Transverse colon (tissue), 4 donors: ENCODE data around the gene ENOPH1. TPM values are rescaled to one million over a fixed set of nuclear protein-coding genes. Genes with fewer than 3 reads are reported as not detected.

Source experiments
- DNase-seq: peaks from one replicate; pipeline ENCODE4 v3.0.0-alpha.2; 2019
- H3K27ac ChIP-seq, 4 donors: fragments of 200-600 bp; sonication (generic); 2 replicates each; pipeline ENCODE4 v1.5.1; 2016 to 2018; ENCODE audit warnings: inconsistent platforms in 4 of 4
- H3K27me3 ChIP-seq: fragments of 200-600 bp; sonication (generic); 2 replicates; pipeline ENCODE4 v1.5.1; 2017; ENCODE audit warnings: inconsistent platforms
- H3K36me3 ChIP-seq, 4 donors: fragments of 200-600 bp; sonication (generic); 2 replicates each; pipeline ENCODE4 v1.5.1; 2017 to 2019; ENCODE audit warnings: inconsistent platforms in 4 of 4
- H3K4me1 ChIP-seq, 4 donors: fragments of 200-600 bp; sonication (generic); 2 replicates each; pipeline ENCODE4 v1.5.1; 2017 to 2020; ENCODE audit warnings: inconsistent platforms in 4 of 4
- H3K4me3 ChIP-seq, 4 donors: fragments of 200-600 bp; sonication (generic); 1 replicate in 1 of 4; 2 replicates in 3 of 4; pipeline versions ENCODE4 v1.5.1 to v1.6.1; 2017 to 2019; ENCODE audit warnings: inconsistent platforms in 4 of 4
- H3K9me3 ChIP-seq, 2 donors: fragments of 200-600 bp; sonication (generic); 2 replicates each; pipeline ENCODE4 v1.5.1; 2017 to 2019; ENCODE audit warnings: inconsistent platforms in 2 of 2
- EP300 ChIP-seq: sonication (generic); formaldehyde crosslinking; IDR thresholded peaks from one replicate; pipeline ENCODE4 v1.6.1; 2017; ENCODE audit warnings: antibody characterized with exemption, low read depth
- POLR2A ChIP-seq: fragments of 450-650 bp; IDR thresholded peaks from one replicate; pipeline ENCODE4 v1.6.1; 2016; ENCODE audit warnings: antibody characterized with exemption, mild to moderate bottlenecking, moderate library complexity
- POLR2AphosphoS5 ChIP-seq, 3 donors: sonication (generic); formaldehyde crosslinking; IDR thresholded peaks; one replicate each; pipeline ENCODE4 v1.6.1; 2016; ENCODE audit warnings: antibody characterized with exemption in 3 of 3
- WGBS, 2 donors: methylation state at CpG; one replicate each; pipeline ENCODE4 v1.1.5; 2018; ENCODE audit warnings: low coverage in 1 of 2; 5-methylcytosine and 5-hydroxymethylcytosine counted together
- in situ Hi-C, 4 donors: fragments of 200-750 bp; cut with MboI; loops; one replicate each; pipeline versions ENCODE4 v1.15.0 to v1.15.1; 2017; ENCODE audit warnings: low sequenced_read_pairs in 3 of 4, low pct_ligation_motif_present in 1 of 4, low pct_unique_long_range_greater_than_20kb in 1 of 4
- intact Hi-C: fragments of 100-400 bp; cut with DNase I; formaldehyde crosslinking; loops from one replicate; pipeline ENCODE4 v1.15.1; 2023; ENCODE audit warnings: low total_unique reads
- total RNA-seq, 4 donors: library from RNA; depleted of rRNA; stranded (reverse); fragments of >200 nt; gene quantifications; one replicate each; pipeline ENCODE4 v1.1.0, GENCODE V29; 2016
- TF ChIP-seq, protein P1 (sequence below), 5 experiments: fragments of 200-600 bp in 3 of 5; fragments of 450-650 bp in 2 of 5; sonication (generic) in 3 of 5; IDR thresholded peaks; 1 replicate in 2 of 5; 2 replicates in 3 of 5; pipeline ENCODE4 v1.5.1; 2016 to 2017; ENCODE audit warnings: antibody characterized with exemption in 5 of 5, inconsistent platforms in 3 of 5, mild to moderate bottlenecking in 2 of 5, moderate library complexity in 1 of 5

Gene ENOPH1
- total RNA-seq, 4 donors from 2014 or later, result 0.75 to 21.5 (median 15.8) TPM

- H3K27me3 ChIP-seq, result no peaks in the 10 kb centered on the region
- H3K4me3 ChIP-seq, result no peak overlapping the region
- H3K27ac ChIP-seq, result peak overlapping the region in 1 of 4 donors; percentile 27
- no peak for DNase-seq
- TF ChIP-seq EP300 (no peak), POLR2A (no peak), POLR2AphosphoS5 (IDR thresholded peaks at IDR 0.05) (no peak)
- TF ChIP-seq, protein P1, sequence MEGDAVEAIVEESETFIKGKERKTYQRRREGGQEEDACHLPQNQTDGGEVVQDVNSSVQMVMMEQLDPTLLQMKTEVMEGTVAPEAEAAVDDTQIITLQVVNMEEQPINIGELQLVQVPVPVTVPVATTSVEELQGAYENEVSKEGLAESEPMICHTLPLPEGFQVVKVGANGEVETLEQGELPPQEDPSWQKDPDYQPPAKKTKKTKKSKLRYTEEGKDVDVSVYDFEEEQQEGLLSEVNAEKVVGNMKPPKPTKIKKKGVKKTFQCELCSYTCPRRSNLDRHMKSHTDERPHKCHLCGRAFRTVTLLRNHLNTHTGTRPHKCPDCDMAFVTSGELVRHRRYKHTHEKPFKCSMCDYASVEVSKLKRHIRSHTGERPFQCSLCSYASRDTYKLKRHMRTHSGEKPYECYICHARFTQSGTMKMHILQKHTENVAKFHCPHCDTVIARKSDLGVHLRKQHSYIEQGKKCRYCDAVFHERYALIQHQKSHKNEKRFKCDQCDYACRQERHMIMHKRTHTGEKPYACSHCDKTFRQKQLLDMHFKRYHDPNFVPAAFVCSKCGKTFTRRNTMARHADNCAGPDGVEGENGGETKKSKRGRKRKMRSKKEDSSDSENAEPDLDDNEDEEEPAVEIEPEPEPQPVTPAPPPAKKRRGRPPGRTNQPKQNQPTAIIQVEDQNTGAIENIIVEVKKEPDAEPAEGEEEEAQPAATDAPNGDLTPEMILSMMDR (IDR thresholded peaks at IDR 0.05), result no peak
- H3K36me3 ChIP-seq, result peaks cover 0 to 23% (median 7%) of the 10 kb centered on the region in 4 donors
- intact Hi-C loops, result no loop called here
- 77 to 86% methylated on average over 2 of the region's 2 CpGs for WGBS, 2 donors
- in situ Hi-C loops, result loop anchor here (10.0 to 25.0 kb wide), 4 partner anchors 273 to 826 kb away; partner anchors contain the start of genes COPS4 (in 1 of the 4) and COQ2 (in 1 of the 4)
- peaks cover 0 to 7% (median 3%) of the 10 kb centered on the region in 4 donors for H3K4me1 ChIP-seq
- no peaks in the 10 kb centered on the region for H3K9me3 ChIP-seq
These were observed 31.3 kb downstream of the ENOPH1 start for GRCh38 chr4:82461710-82462109.

DNA sequence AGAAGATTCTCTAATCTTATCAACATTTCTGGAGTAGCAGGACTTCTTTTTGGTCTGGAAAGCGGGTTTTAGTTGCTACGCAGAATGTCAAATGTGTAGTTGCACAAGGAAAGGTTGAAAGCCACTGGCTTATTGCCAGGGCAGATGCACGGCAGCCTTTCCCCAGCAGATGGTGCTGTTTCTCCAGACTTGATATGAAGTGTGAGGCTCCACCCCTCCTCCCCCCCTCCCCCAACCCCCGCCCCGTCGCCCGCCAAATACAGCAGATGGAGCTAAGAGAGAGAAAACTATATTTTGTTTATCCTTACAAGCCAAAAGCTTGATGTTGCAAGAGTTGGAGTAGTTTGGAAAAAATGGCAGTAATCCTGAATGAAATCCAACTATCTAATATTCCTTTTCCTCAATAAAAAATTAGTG is 32.0 kb downstream of the ENOPH1 start:
- Histone ChIP-seq H3K27me3 (no peaks in the 10 kb centered on the region), H3K4me3 (no peak overlapping the region), H3K9me3 (no peaks in the 10 kb centered on the region), H3K4me1 (peaks cover 0 to 7% (median 3%) of the 10 kb centered on the region in 4 donors), H3K36me3 (peaks cover 0 to 17% (median 4%) of the 10 kb centered on the region in 4 donors), H3K27ac (peak overlapping the region in 1 of 4 donors; percentile 27)
- peak; percentile 90 for DNase-seq
- WGBS, 2 donors, result 9 to 10% methylated on average over 3 to 7 of the region's 7 CpGs
- TF ChIP-seq, protein P1 (IDR thresholded peaks at IDR 0.05), result peak; percentile 54 to 92 (median 84)
- TF ChIP-seq EP300, result no peak
- TF ChIP-seq POLR2AphosphoS5 (IDR thresholded peaks at IDR 0.05), result peak in 2 of 3 donors; percentile 58 to 67
- intact Hi-C loops, result no loop called here
- in situ Hi-C loops, result loop anchor here (10.0 to 25.0 kb wide), 4 partner anchors 272 to 825 kb away; partner anchors contain the start of genes COPS4 (in 1 of the 4) and COQ2 (in 1 of the 4)

- DNase-seq, result no peak
- Histone ChIP-seq H3K4me1 (peaks cover 0 to 7% (median 3%) of the 10 kb centered on the region in 4 donors), H3K9me3 (no peaks in the 10 kb centered on the region), H3K4me3 (no peak overlapping the region), H3K27me3 (no peaks in the 10 kb centered on the region), H3K36me3 (peaks cover 0 to 12% (median 3%) of the 10 kb centered on the region in 4 donors), H3K27ac (no peak overlapping the region)
- in situ Hi-C loops, result loop anchor here (10.0 to 25.0 kb wide), 4 partner anchors 272 to 824 kb away; partner anchors contain the start of genes COPS4 (in 1 of the 4) and COQ2 (in 1 of the 4)
- WGBS, 2 donors, result 89% methylated on average over 1 of the region's 1 CpG; no CpG with 5 or more reads in 1 of the 2 donors
- intact Hi-C loops, result no loop called here
- TF ChIP-seq POLR2A (no peak), EP300 (no peak), POLR2AphosphoS5 (IDR thresholded peaks at IDR 0.05) (no peak)
- TF ChIP-seq, protein P1 (IDR thresholded peaks at IDR 0.05), result no peak
These were observed 32.8 kb downstream of the ENOPH1 start for GRCh38 chr4:82463221-82463620.

DNA sequence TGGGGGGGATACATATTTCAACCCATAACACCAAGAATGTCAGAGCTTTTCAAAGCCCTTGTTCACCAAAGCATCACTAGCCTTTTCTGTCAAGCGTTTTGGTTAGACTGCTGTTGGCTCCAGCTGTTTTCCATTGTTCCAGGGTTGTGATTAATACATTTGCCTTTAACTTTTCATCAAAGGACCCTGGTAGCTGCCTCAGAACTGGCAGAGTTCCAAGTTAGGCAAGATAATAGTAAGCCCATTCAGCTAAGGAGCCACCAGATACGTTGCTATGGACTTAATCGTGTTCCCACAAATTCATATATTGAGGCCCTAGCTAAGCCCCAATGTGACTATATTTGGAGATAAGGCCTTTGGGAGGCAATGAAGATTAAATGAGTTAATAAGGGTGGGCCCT is 37.1 kb downstream of the ENOPH1 start:
- H3K27ac ChIP-seq, result no peak overlapping the region
- in situ Hi-C loops, result loop anchor here (5.0 to 25.0 kb wide), 5 partner anchors 267 to 820 kb away; partner anchors contain the start of genes COPS4 (in 1 of the 4) and COQ2 (in 1 of the 4)
- H3K36me3 ChIP-seq, result no peaks in the 10 kb centered on the region
- H3K4me3 ChIP-seq, result no peak overlapping the region
- H3K4me1 ChIP-seq, result peaks cover 0 to 7% (median 3%) of the 10 kb centered on the region in 4 donors
- no peaks in the 10 kb centered on the region for H3K9me3 ChIP-seq
- H3K27me3 ChIP-seq, result no peaks in the 10 kb centered on the region
- TF ChIP-seq EP300 (no peak), POLR2A (no peak), POLR2AphosphoS5 (IDR thresholded peaks at IDR 0.05) (no peak)
- TF ChIP-seq, protein P1 (IDR thresholded peaks at IDR 0.05), result no peak
- intact Hi-C loops, result no loop called here
- no peak for DNase-seq
- WGBS, 2 donors, result 46 to 74% methylated on average over 2 to 3 of the region's 3 CpGs
